Nephron progenitor cell (in vitro differentiated cells): ENCODE results near the gene ZBTB22.

Experiments used
- DNase-seq: peaks from one replicate; pipeline ENCODE4 v3.0.0; 2021
- H3K27ac Mint-ChIP-seq: 2 replicates; pipeline ENCODE4 v1.8.0; 2021; ENCODE audit warnings: mild to moderate bottlenecking, moderate library complexity, mixed read lengths
- H3K27me3 Mint-ChIP-seq: 2 replicates; pipeline ENCODE4 v1.8.0; 2021; ENCODE audit warnings: mild to moderate bottlenecking, low read depth, mixed read lengths; ENCODE audit not compliant: poor library complexity
- H3K36me3 Mint-ChIP-seq: 2 replicates; pipeline ENCODE4 v1.8.0; 2021; ENCODE audit warnings: low read depth, mixed read lengths
- H3K4me1 Mint-ChIP-seq: 2 replicates; pipeline ENCODE4 v1.8.0; 2021; ENCODE audit warnings: mixed read lengths
- H3K4me3 Mint-ChIP-seq: 2 replicates; pipeline ENCODE4 v1.8.0; 2021; ENCODE audit warnings: mild to moderate bottlenecking, moderate library complexity, mixed read lengths
- H3K9me3 Mint-ChIP-seq: 2 replicates; pipeline ENCODE4 v1.8.0; 2021; ENCODE audit warnings: mild to moderate bottlenecking, moderate library complexity, mixed read lengths
- CTCF ChIP-seq: fragments of 200-600 bp; sonication (generic); IDR thresholded peaks from 2 replicates; pipeline ENCODE4 v1.5.0; 2021; ENCODE audit warnings: antibody characterized with exemption

Gene ZBTB22

GRCh38 chr6:33329058-33329457 lies 11.5 kb upstream of the ZBTB22 start:
- H3K4me3 Mint-ChIP-seq: no peak overlapping the region
- H3K4me1 Mint-ChIP-seq: peaks cover 5% of the 10 kb centered on the region
- DNase-seq: no peak
- H3K27ac Mint-ChIP-seq: no peak overlapping the region
- H3K9me3 Mint-ChIP-seq: no peaks in the 10 kb centered on the region
- TF ChIP-seq CTCF: no peak
- peaks cover 7% of the 10 kb centered on the region for H3K27me3 Mint-ChIP-seq
- no peaks in the 10 kb centered on the region for H3K36me3 Mint-ChIP-seq

GRCh38 chr6:33324125-33324524 lies 6.6 kb upstream of the ZBTB22 start:
- Mint-ChIP-seq H3K9me3 (no peaks in the 10 kb centered on the region), H3K4me1 (peaks cover 52% of the 10 kb centered on the region), H3K27ac (no peak overlapping the region), H3K4me3 (peak overlapping the region; percentile 93), H3K27me3 (peaks cover 3% of the 10 kb centered on the region), H3K36me3 (peaks cover 17% of the 10 kb centered on the region)
- no peak for DNase-seq
- no peak for TF ChIP-seq CTCF

GRCh38 chr6:33323623-33323948 lies 6.0 kb upstream of the ZBTB22 start:
- TF ChIP-seq CTCF: no peak
- Mint-ChIP-seq H3K27ac (no peak overlapping the region), H3K9me3 (no peaks in the 10 kb centered on the region), H3K4me1 (peaks cover 57% of the 10 kb centered on the region), H3K27me3 (peaks cover 3% of the 10 kb centered on the region), H3K4me3 (peak overlapping the region; percentile 93), H3K36me3 (peaks cover 22% of the 10 kb centered on the region)
- no peak for DNase-seq

GRCh38 chr6:33321227-33321626 lies 3.7 kb upstream of the ZBTB22 start:
- Mint-ChIP-seq H3K27ac (peak overlapping the region; percentile 96), H3K4me3 (peak overlapping the region; percentile 93), H3K9me3 (no peaks in the 10 kb centered on the region), H3K27me3 (peaks cover 6% of the 10 kb centered on the region), H3K36me3 (peaks cover 28% of the 10 kb centered on the region), H3K4me1 (peaks cover 76% of the 10 kb centered on the region)
- DNase-seq: no peak
- no peak for TF ChIP-seq CTCF

- Mint-ChIP-seq H3K4me1 (peaks cover 81% of the 10 kb centered on the region), H3K4me3 (peak overlapping the region; percentile 93), H3K9me3 (no peaks in the 10 kb centered on the region), H3K36me3 (peaks cover 28% of the 10 kb centered on the region), H3K27ac (peak overlapping the region; percentile 96), H3K27me3 (peaks cover 6% of the 10 kb centered on the region)
- no peak for TF ChIP-seq CTCF
- no peak for DNase-seq
These were observed 3.0 kb upstream of the ZBTB22 start for GRCh38 chr6:33320315-33321181.

- no peak for DNase-seq
- Mint-ChIP-seq H3K27ac (peak overlapping the region; percentile 89), H3K4me3 (peak overlapping the region; percentile 93), H3K9me3 (no peaks in the 10 kb centered on the region), H3K36me3 (peaks cover 28% of the 10 kb centered on the region), H3K27me3 (peaks cover 6% of the 10 kb centered on the region), H3K4me1 (peaks cover 87% of the 10 kb centered on the region)
- TF ChIP-seq CTCF: no peak
These were observed 2.4 kb upstream of the ZBTB22 start for GRCh38 chr6:33319939-33320314.
